GM12872 (cell line): ENCODE data around the gene STC2.

Source experiments
- CTCF ChIP-seq: IDR thresholded peaks from 3 replicates; pipeline ENCODE4 v1.5.1; 2011; ENCODE audit warnings: low read depth, mild to moderate bottlenecking, low read length, moderate library complexity; ENCODE audit not compliant: insufficient read depth

STC2 gene

GRCh38 chr5:173278641-173279040, 49.6 kb downstream of the STC2 start:
- TF ChIP-seq CTCF = no peak

GRCh38 chr5:173278172-173278571, 50.0 kb downstream of the STC2 start:
- TF ChIP-seq CTCF = no peak

- no peak for TF ChIP-seq CTCF
These were observed 53.4 kb downstream of the STC2 start for GRCh38 chr5:173274771-173275170.

GRCh38 chr5:173271419-173271818, 56.8 kb downstream of the STC2 start:
- TF ChIP-seq CTCF = no peak

GRCh38 chr5:173268750-173269432, 59.3 kb downstream of the STC2 start:
- TF ChIP-seq CTCF = no peak

GRCh38 chr5:173265433-173265832, 62.8 kb downstream of the STC2 start:
- no peak for TF ChIP-seq CTCF
